HG03097 (cell line): Measurements from ENCODE around the gene PPIE.

Experiments used
- ATAC-seq: cut with Tn5 transposase; IDR thresholded peaks from one replicate; pipeline ENCODE4 v1.9.1; 2021; ENCODE audit not compliant: unreplicated experiment, low FRiP score

PPIE gene

DNA sequence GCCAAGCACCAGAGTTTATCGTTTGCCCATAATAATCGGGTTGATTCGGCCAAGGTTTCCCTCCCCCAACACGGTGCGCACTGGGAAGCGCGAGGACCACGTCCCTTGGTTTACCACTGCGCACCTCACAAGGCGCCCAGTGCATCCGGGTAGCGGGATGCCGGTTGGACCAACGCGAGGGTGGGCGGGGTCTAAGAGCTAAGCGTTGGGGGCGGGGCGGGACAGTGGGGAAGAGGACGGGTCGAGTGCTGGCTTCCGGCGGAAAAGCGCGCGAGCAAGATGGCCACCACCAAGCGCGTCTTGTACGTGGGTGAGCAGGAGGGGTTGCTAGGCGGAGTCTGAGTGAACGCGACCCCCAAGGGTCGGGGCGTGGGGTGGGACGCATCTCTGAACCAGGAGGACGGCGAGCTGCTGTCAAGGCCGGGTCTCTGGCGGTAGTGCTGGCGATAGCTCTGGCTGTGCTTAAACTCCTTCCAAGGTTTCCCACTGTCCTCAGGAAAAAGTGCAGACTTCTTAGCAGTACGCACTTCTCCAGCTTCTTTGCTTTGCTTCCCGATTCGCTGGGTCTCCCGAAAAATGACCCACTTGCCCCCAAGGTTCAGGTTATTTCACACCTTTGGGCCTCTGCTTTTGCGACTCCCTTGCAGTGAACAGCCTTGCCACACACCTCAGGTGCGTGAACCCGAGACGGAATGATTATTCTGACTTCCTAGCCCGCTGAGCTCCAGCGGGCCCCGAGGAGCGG, at the start of gene PPIE:
Gene PPIE (plus strand): TSS at position 261 of the 745 bp plus-strand sequence. CDS start 19 bp downstream, at position 280.
- peak; percentile 70 for ATAC-seq

DNA sequence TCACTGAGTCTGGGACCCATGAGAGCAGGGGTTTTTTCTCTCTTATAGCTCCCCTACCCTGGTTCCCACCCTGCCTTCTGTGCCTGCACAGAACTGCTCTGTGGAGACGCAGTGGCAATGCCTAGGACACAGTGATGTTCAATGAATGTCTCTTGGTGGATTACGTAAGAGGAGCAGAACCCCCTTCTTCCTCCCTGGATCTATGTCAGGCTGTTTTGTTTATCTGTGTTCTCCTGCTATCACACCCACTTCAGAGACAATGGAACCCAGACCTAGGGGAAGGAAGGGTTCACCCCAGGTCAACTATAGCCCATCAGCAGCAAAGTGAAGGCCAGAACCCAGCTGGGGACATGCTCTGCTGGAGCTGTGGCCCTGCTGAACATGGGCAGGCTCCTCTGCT, 49.5 kb upstream of the PPIE start:
- no peak for ATAC-seq

DNA sequence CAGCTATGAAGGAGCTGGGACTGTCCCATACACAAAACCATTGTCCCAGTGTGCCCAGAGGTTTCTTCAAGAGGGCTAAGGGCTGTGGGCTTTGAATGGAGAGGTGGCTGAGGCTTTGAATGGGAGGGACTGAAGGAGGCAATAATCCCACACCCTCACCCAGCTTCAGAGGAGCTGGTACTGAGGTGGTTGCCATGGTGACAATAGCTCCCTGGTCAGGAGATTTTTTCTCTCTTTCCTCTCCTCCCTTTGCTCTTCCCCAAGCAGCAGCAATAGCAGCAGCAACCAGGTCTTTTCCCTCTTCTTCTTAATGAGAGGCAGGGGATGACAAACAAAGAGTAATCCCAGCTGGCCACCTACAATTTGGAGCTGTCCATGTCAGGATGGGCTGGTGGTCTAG, 49.0 kb upstream of the PPIE start:
- ATAC-seq: no peak

DNA sequence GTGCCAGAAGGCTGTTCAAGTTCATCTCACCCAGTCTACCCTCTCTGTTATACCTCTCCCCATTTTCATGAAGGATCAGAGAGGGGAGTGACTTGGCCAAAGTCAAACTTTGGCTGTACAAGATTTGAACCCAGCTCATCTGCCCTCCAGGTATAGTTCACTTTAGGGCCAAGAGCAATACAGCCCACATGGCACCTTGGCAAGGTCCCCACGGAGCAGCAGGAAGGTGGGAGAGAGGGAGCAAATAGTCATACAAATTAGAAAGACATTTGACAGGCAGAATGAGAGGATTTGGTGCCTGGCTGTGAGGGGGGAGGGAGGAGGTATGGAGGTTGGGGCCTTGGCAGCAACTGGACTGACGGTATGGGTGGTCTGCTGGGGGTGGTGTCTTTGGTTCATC, 48.5 kb upstream of the PPIE start:
- ATAC-seq: no peak

DNA sequence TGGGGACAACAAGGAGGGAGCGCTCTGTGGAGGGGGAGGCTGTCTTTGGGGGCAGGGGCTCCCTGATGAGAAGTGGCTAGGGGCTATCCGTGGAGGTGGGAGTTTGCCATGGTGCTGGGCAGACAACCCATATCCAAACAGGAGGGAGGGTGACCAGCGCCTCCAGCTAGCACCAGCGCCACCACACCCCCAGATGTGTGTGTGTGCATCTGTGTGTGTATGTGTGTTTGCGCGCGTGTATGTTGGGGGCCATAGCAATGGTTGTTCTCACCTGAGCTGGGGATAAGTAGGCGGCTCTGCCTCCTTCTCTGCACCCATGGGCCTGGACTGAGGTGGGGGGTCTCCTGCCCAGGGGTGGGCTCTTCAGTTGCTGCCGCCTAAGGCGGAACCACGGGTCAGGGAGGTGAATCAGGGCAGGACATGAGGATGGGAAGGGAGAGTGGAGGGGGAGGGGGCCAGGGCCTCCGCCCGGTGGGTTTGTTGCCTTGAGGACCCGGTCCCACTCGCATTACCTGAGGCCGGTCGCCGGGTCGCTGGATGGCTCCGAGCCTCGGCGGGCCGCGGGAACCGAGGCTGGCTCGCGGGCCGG, 47.8 kb upstream of the PPIE start:
- ATAC-seq: no peak

DNA sequence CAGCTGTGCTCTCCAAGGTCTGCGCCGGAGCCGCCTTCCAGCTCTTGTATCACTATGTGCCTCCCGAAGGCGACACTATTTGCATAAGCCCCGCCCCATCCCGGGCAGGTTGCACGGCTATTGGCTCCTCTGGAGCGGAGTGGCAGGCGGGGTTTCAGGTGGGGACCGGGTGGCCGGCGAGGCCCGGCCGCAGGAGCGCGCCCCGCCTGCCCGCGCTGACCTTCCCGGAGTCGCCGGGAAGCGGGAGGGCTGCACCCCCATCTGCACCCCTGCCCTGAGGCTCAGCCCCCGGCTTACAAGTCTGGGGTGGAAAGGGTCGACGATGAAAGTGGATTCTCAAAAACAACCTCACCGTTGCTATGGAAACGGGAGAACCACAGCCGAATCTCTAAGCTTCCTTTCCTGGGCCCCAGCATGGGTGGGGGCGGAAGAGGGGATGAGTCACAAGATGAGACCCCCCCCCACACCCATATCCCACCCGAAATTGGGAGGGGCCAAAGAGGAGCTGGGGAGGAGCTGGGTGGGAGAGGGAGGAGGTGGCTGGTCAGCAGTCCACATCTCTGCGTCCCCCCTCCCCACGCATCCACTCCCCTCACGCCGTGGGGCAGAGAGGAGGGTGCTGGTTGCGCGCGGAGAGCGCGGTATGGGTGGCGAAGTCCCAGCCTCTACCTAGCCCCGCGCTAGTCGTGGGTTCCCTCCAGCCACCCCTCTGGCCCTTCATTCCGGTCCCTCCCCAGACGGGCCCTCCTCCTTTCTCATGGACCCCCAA, 47.1 kb upstream of the PPIE start, which contains the start of gene HPCAL4:
Gene HPCAL4 (minus strand): TSS at position 51 of the 769 bp plus-strand sequence. CDS start 6,830 bp downstream, outside the sequence.
- peak; percentile 61 for ATAC-seq

DNA sequence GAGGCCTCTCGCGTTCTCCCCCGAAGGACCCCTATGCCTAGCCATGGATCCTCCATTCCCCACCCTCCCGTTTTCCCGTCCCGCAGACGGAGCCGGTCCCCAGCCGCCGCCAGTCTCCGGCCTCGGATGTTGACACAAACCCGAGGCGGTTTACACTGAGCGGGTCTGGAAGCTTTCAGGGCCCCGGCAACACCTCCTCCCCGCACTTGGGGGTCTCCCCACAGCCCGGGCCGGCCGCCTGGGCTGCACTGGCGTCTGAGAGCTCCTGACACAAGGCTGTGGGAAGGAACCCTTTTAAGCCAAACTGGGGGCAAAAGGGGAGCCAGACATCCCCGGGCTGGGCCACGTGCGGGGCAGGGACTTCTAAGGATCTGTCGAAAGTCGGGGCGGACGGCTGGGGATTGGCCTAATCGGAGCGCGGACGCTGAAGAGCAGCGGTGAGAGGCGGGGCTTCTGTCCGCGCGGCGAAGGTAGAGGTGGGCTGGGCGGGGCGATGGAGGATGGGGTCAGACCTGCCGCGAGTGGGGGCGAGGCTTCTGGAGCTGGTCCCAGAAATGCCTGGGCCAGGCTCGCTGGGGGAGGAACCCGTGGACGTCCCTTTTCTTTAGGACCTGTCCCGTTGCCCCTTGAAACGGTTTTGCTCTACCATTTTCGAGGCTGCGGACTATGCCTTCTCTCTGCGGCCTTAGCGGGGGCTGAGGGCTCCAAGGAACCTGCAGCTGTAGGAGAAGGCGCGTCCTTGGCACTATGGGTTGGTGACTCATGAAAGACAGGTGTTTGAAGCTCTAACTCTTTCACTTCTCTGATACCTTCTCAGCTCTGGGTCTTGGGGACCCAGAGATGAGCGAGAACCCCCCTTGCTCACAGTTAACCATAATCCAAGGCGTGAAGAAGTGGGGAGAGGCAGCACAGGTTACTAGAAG, 46.3 kb upstream of the PPIE start:
- ATAC-seq: no peak

DNA sequence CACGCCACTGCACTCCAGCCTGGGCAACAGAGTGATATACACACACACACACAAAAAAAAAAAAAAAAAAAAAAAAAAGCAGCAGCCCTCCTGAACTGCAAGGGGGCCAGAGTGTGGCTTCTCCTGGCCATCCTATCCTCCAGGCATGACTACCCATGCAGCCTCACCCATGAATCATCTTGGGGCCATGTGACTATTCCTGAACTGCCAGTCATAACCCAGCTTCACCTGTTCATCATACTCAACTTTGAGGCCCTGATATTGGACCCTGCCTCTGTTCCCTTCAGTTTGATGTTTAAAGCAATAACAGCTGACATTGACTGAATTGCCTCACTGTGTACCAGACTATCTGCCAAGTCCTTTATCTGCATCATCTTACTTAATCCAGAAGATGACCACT, 44.7 kb upstream of the PPIE start:
- ATAC-seq: no peak

DNA sequence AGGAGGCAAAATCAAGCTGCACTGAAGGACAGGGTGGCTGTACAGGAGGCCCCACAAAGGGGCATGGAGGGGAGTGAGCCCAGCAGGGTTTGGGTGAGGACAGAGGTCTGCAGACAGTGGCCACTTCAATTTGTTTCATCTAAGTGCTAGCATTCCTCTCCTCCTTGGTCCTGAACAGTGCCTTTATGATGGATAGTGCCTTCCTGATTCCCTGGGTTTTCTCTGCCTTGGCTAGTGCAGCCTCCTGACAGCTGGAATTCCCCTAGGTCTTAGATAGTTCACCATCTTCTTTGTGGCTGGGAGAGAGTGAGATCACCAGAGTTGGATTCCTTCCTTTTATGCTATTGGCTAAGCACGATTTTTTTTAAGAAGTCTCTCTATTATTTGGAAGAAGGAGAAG, 43.7 kb upstream of the PPIE start:
- ATAC-seq: no peak

DNA sequence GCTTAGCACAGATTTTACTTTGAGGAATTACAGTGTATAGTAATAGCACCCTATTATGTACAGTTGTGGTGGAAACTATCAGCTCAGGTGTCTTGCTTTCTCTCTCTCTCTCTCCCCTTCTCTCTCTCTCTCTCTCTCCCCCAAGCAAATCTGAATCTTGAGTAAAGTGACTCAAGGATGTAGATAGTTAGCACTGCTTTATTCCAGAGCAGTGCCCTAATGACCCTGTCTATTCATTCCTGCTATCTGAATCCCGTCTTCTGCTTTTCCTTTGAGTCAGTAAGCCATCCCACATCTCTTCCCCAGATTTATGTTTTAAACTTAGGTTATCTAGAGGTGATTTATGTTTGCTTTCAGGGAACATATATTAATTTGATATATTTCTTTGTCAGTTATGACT, 42.2 kb upstream of the PPIE start:
- ATAC-seq: no peak

DNA sequence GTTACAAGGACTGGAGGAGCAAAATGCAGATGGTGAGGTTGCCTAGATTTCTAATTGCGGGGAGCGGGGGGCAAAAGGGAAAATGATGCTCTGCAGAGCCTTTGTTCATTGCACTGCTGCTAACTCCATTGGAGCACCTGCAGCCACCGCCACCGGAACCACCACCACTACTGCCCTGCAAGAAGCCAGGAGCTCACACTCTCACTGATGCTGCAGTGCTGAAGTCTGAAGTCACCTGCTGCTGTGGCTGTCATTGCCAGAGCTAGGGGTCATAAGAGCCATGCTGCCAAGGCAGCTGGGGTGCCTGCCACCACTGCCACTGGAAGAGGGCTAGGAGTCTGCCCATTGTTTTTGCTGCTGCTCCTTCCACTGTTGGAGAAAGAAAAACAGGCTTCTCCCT, 40.1 kb upstream of the PPIE start:
- ATAC-seq: no peak

DNA sequence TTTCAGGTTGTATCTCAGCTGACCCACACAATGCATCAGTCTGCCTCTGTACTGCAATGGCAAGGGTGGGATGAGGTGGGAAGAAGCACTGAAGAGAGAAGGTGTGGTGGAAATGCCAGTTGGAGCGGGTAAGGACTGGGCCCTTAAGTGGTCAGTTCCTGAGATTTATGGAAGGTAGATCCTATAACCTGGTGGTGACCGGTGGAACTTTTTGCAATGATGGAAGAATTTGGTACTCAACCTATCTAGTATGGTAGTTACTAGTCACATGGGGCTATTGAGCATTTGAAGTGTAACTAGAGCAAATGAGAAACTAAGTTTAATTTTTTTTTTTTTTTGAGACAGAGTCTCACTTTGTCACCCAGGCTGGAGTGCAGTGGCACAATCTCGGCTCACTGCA, 39.3 kb upstream of the PPIE start:
- ATAC-seq: no peak

DNA sequence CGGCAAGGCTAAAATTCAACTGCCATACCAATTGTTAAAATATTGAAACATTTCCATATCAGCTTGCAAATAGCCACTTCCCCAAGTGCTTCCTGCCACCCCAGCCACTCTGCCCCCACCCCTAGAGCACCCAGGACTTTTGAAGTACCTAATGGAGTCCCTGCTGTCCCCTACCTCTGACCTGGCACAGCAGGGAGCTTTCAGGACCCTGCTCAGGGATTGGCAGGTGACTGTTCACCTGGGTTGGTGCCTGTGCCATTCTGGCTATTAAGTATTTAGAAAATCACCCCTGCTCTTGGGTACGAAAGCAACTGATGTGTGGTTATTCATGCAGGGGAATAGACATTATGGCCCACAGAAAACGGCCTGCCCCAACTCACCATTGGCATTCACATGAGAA, 38.3 kb upstream of the PPIE start:
- ATAC-seq: no peak

DNA sequence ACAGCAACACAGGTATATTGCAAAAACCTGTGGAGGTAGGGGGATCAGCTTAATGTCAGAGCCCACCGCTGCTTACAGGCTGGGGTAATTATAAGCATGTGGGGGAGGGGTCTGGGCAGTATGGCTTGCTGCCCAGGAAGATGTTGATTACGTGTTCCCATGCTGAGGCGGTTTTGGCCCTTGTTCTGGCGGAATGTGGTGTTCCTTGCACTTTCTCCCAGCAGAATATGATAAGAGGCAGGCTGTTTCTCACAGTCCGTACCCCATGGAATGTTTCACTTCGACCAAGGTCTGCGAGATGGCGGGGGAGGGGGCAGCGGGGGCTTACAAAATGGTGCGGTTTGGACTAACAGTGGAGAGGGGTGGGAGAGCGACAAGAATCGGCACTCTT, 37.6 kb upstream of the PPIE start:
- no peak for ATAC-seq

DNA sequence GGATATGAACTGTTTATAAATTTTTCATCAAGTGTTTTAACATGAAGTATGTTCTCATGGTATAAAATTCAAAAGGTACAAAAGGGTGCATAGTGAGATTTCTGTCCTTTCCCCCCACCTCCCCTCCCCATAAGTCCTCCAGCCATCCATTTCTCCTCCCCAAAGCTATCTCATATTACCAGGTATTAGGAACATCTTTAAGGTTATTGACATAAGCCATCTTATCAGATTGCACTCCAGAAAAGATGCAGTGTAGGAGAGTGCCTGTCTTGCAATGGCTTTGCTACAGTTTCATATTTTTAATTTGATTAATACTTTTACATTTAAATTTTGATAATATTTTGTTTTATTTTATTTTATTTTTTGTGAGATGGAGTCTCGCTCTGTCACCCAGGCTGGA, 33.9 kb upstream of the PPIE start:
- no peak for ATAC-seq

DNA sequence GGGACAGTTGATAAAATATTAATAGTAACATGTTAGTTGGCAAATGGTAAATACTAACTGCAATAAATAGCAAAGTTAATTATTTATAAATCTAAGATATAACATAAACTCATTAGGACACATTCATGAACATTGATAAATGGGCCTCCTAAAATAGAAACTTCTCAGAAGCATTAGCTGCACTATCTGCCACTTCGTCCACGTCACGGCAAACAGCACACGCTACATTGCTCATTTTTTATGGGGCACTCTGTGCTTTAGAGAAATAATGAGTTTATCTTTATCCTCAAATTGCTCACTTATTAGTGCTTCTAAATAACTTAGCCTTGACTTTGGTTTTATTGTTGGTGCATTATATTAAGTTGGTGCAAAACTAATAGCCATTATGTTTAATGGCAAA, 31.2 kb upstream of the PPIE start:
- no peak for ATAC-seq

DNA sequence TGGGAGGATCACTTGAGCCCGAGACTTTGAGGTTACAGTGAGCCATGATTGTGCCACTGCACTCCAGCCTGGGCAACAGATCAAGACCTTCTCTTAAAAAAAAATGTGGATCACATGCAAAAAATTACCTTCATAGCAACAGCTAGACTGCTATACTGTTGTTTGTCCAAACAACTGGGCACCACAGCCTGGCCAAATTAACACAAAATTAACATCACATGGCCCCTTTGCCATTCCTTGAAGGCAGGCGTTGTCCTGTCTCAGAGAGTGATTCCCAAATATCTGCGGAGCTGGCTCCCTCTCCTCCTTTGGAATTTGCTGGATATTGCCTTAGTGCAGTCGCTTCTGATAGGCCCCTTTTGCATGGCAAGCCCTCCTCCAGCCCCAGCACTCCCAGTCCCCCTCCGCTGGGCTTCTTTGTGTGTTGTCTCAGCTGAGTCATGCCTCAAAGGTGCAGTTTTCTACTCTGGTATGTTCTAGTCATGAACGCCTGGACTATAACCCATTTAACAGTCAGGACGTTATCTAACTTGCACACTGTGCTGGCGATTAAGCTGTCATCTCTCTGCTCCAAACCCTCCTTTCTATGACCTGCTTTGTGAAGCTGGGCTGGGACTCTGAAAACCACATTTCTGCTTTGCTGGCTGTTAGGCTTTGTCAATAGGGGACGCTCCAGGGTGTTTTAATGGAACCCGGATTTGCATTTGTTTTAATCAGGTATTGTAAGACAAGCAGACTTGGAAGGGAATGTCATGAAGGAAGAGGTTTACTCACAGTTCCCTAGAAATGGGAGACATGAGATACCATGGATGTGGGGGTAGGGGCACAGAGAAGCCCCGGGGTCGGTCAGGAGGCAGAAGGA, 27.3 kb upstream of the PPIE start:
- no peak for ATAC-seq

DNA sequence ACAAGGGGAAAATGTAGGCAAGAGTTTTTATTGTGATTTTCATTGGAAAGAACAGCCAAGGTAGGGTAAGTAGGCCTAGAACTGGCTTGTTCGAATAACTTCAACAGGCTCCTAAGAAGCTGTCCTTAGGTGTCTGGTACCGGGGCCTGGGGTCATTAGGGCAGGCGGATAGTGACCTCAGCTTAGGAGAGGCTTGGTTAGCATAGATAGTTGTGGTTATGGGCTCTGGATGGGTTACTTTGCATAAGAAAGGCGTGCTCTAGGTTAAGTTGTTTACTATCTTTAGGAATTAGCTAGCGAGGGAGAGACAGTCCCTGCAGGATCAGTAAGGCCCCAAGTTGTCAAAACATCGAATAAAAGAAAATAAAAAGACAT, 26.7 kb upstream of the PPIE start:
- no peak for ATAC-seq

DNA sequence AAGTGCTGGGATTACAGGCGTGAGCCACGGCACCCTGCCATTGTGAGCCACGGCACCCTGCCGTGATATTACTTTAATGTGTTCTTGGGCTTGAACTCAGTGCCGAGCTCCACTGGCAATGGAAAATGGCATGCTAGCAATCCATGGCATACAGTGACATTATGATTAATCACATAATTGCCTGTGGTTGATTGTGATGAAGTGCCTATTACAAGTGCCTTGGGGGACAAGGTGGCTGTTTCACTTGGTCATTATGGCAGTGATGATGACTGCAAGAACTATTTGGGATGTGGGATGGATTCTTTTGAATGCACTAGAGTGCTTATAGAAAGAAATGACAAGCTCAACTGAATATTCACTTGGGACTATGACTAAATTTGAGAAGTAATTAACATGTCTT, 25.1 kb upstream of the PPIE start:
- no peak for ATAC-seq

DNA sequence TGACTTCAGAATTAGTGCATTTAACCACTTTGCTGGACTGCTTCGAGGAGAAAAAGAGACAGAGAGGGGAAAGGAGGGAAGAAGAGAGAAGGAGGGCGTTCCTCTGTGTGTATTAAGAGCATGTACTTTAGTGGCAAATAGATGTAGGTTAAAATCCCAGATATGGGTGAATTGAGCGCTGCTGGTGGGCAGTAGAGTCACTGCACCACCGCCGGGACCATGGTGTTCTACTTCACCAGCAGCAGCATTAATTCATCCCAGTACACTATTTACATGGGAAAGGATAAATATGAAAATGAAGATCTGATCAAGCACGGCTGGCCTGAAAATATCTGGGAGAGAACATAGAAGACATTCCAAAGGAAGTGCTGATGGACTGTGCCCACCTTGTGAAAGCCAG, 20.9 kb upstream of the PPIE start:
- no peak for ATAC-seq
